Activated gamma-delta T cell treated with Interleukin-2 at 50 U/mL for 16 hours (primary cell): ENCODE measurements around the gene ZBTB21.

Experiments used
- DNase-seq: peaks from one replicate; pipeline ENCODE4 v3.0.0-alpha.2; 2020

ZBTB21 gene

GRCh38 chr21:41948901-41949300, 61.3 kb downstream of the ZBTB21 start:
- DNase-seq = no peak

- DNase-seq = no peak
These were observed 61.9 kb downstream of the ZBTB21 start for GRCh38 chr21:41948078-41948895.

GRCh38 chr21:41945982-41946381, 64.2 kb downstream of the ZBTB21 start:
- DNase-seq = no peak

DNA sequence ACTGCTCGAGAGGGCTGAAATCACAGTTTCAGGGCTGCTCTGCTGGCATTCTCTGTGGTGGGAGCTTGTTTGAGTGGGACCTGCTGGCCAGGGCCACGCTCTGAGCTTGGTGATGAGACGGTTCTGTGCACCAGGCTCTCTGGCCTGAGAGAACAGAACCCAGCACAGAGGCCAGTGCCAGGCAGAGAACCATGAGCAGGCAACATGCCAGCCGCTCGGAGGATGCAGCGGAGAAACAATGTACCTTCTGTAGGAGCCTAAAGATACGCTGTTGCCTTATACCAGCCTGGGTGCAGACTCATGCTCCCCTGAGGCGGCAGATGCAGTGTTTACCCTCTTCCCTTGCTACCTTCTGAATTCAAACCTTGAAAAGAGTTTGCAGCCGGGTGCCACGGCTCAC, 66.3 kb downstream of the ZBTB21 start:
- DNase-seq = no peak

DNA sequence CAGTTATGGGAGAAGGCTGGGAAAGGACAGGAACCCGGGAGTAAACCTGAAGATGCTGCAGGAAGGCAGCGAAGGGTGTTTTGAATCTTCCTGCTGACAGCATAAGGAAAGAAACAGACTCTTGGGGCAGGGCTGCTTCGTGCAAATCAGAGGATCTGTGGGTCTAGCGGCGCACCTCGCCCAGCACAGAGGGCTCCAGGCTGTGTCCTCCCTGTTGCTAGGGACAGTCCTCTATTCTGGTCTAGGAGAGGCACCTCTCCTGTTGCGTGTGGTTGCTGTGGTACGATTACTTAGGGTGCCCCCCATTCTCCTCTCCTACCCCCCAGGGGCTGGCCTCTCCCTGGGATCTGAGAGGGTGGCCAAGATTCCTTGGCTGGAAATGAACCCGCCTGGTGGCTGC, 67.7 kb downstream of the ZBTB21 start:
- no peak for DNase-seq

- DNase-seq = no peak
These were observed 68.2 kb downstream of the ZBTB21 start for GRCh38 chr21:41941941-41942340.

DNA sequence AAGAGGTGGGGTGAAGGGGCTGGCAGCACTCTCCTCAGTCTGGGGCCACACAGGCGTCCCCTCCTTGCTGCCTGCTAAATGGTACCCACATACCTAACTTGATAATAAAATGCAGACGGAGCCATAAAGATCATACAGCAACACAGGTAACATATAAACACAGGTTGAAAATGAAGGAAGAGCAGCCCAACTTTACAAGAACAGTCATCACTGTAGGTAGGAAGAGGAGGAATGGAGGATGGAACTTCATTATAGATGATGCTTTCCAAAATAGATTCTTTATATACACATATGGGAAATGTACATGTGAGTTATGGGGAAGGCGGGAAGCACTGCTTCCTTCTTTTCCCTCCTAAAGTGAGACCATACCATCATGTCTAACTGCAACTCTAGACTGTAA, 69.7 kb downstream of the ZBTB21 start:
- no peak for DNase-seq

- DNase-seq = no peak
These were observed 70.8 kb downstream of the ZBTB21 start for GRCh38 chr21:41939391-41939790.
